HG03571 (cell line): ENCODE results near the gene MAPK8IP1.

Source experiments
- ATAC-seq: cut with Tn5 transposase; IDR thresholded peaks from one replicate; pipeline ENCODE4 v1.9.1; 2021; ENCODE audit not compliant: unreplicated experiment

Gene MAPK8IP1

GRCh38 chr11:45924036-45924915, 38.8 kb downstream of the MAPK8IP1 start:
- ATAC-seq, result no peak

GRCh38 chr11:45924927-45925326, 39.5 kb downstream of the MAPK8IP1 start:
- ATAC-seq, result no peak

- no peak for ATAC-seq
These were observed 40.1 kb downstream of the MAPK8IP1 start for GRCh38 chr11:45925550-45925949.

- no peak for ATAC-seq
These were observed 40.5 kb downstream of the MAPK8IP1 start for GRCh38 chr11:45926001-45926401.

- ATAC-seq, result no peak
These were observed 41.3 kb downstream of the MAPK8IP1 start for GRCh38 chr11:45926536-45927331.

- ATAC-seq, result no peak
These were observed 41.9 kb downstream of the MAPK8IP1 start for GRCh38 chr11:45927332-45927683.

GRCh38 chr11:45927684-45928413, 42.4 kb downstream of the MAPK8IP1 start:
- ATAC-seq, result no peak

- ATAC-seq, result no peak
These were observed 43.2 kb downstream of the MAPK8IP1 start for GRCh38 chr11:45928535-45929215.

GRCh38 chr11:45929486-45930030, 44.1 kb downstream of the MAPK8IP1 start:
- ATAC-seq, result peak; percentile 24

GRCh38 chr11:45930031-45930794, 44.8 kb downstream of the MAPK8IP1 start:
- ATAC-seq, result peak; percentile 92

GRCh38 chr11:45930951-45931570, 45.6 kb downstream of the MAPK8IP1 start:
- ATAC-seq, result no peak

GRCh38 chr11:45931739-45932138, 46.3 kb downstream of the MAPK8IP1 start:
- ATAC-seq, result no peak

GRCh38 chr11:45932217-45932616, 46.8 kb downstream of the MAPK8IP1 start:
- no peak for ATAC-seq

- ATAC-seq, result no peak
These were observed 47.8 kb downstream of the MAPK8IP1 start for GRCh38 chr11:45933131-45933831.

- no peak for ATAC-seq
These were observed 48.6 kb downstream of the MAPK8IP1 start for GRCh38 chr11:45933846-45934579.

- no peak for ATAC-seq
These were observed 49.3 kb downstream of the MAPK8IP1 start for GRCh38 chr11:45934580-45935318.

- ATAC-seq, result no peak
These were observed 50.1 kb downstream of the MAPK8IP1 start for GRCh38 chr11:45935349-45936064.
